IPS-20b (cell line): ENCODE results near the gene TNIK.

Source experiments
- H3K27ac ChIP-seq: one replicate; pipeline ENCODE4 v1.5.1; 2013; ENCODE audit warnings: low read length
- H3K27me3 ChIP-seq: 2 replicates; pipeline ENCODE4 v1.6.1; 2013; ENCODE audit warnings: mild to moderate bottlenecking, low read length, inconsistent platforms; ENCODE audit not compliant: insufficient read depth
- H3K36me3 ChIP-seq: 2 replicates; pipeline ENCODE4 v1.6.1; 2013; ENCODE audit warnings: low read depth, mild to moderate bottlenecking, inconsistent platforms, low read length, moderate library complexity; ENCODE audit not compliant: insufficient read depth
- H3K4me1 ChIP-seq: 2 replicates; pipeline ENCODE4 v1.6.1; 2013; ENCODE audit warnings: mild to moderate bottlenecking, control low read depth, inconsistent platforms, low read length, moderate library complexity; ENCODE audit not compliant: insufficient read depth
- H3K4me3 ChIP-seq: 2 replicates; pipeline ENCODE4 v1.5.1; 2013; ENCODE audit warnings: mild to moderate bottlenecking, low read length, inconsistent platforms
- H3K9ac ChIP-seq: 2 replicates; pipeline ENCODE4 v1.6.1; 2013; ENCODE audit warnings: low read depth, mild to moderate bottlenecking, inconsistent platforms, low read length, moderate library complexity
- H3K9me3 ChIP-seq: 2 replicates; pipeline ENCODE4 v1.6.1; 2013; ENCODE audit warnings: mild to moderate bottlenecking, low read depth, low read length, inconsistent platforms; ENCODE audit not compliant: insufficient read depth

TNIK gene

GRCh38 chr3:171227828-171228227, 232.4 kb downstream of the TNIK start:
- Histone ChIP-seq H3K9me3 (no peaks in the 10 kb centered on the region), H3K27ac (no peak overlapping the region), H3K36me3 (no peaks in the 10 kb centered on the region; the same call in 1 of the 2 replicates), H3K4me3 (no peak overlapping the region), H3K27me3 (no peaks in the 10 kb centered on the region), H3K4me1 (peaks cover 3% of the 10 kb centered on the region; the same call in 1 of the 2 replicates), H3K9ac (no peak overlapping the region)

GRCh38 chr3:171227359-171227758, 232.8 kb downstream of the TNIK start:
- Histone ChIP-seq H3K36me3 (no peaks in the 10 kb centered on the region; the same call in 1 of the 2 replicates), H3K9me3 (no peaks in the 10 kb centered on the region), H3K9ac (no peak overlapping the region), H3K27me3 (no peaks in the 10 kb centered on the region), H3K27ac (no peak overlapping the region), H3K4me3 (no peak overlapping the region), H3K4me1 (peaks cover 3% of the 10 kb centered on the region; the same call in 1 of the 2 replicates)

GRCh38 chr3:171226794-171227193, 233.4 kb downstream of the TNIK start:
- H3K9me3 ChIP-seq: no peaks in the 10 kb centered on the region
- no peak overlapping the region for H3K27ac ChIP-seq
- H3K36me3 ChIP-seq: no peaks in the 10 kb centered on the region; the same call in 1 of the 2 replicates
- peaks cover 3% of the 10 kb centered on the region; the same call in 1 of the 2 replicates for H3K4me1 ChIP-seq
- no peak overlapping the region for H3K4me3 ChIP-seq
- H3K27me3 ChIP-seq: no peaks in the 10 kb centered on the region
- H3K9ac ChIP-seq: no peak overlapping the region

- H3K36me3 ChIP-seq: no peaks in the 10 kb centered on the region; the same call in 1 of the 2 replicates
- no peak overlapping the region for H3K9ac ChIP-seq
- no peaks in the 10 kb centered on the region for H3K27me3 ChIP-seq
- no peak overlapping the region for H3K4me3 ChIP-seq
- H3K9me3 ChIP-seq: no peaks in the 10 kb centered on the region
- no peak overlapping the region for H3K27ac ChIP-seq
- peaks cover 3% of the 10 kb centered on the region; the same call in 1 of the 2 replicates for H3K4me1 ChIP-seq
These were observed 234.5 kb downstream of the TNIK start for GRCh38 chr3:171225708-171226107.

GRCh38 chr3:171225165-171225564, 235.0 kb downstream of the TNIK start:
- no peak overlapping the region for H3K27ac ChIP-seq
- no peaks in the 10 kb centered on the region; the same call in 1 of the 2 replicates for H3K36me3 ChIP-seq
- H3K4me3 ChIP-seq: no peak overlapping the region
- H3K9me3 ChIP-seq: no peaks in the 10 kb centered on the region
- H3K4me1 ChIP-seq: peaks cover 3% of the 10 kb centered on the region; the same call in 1 of the 2 replicates
- H3K27me3 ChIP-seq: no peaks in the 10 kb centered on the region
- no peak overlapping the region for H3K9ac ChIP-seq

GRCh38 chr3:171223396-171223795, 236.8 kb downstream of the TNIK start:
- Histone ChIP-seq H3K4me3 (no peak overlapping the region), H3K27me3 (no peaks in the 10 kb centered on the region), H3K4me1 (peaks cover 3% of the 10 kb centered on the region; the same call in 1 of the 2 replicates), H3K36me3 (no peaks in the 10 kb centered on the region; the same call in 1 of the 2 replicates), H3K9me3 (no peaks in the 10 kb centered on the region), H3K9ac (no peak overlapping the region), H3K27ac (no peak overlapping the region)

- no peak overlapping the region for H3K9ac ChIP-seq
- H3K27me3 ChIP-seq: no peaks in the 10 kb centered on the region
- no peaks in the 10 kb centered on the region for H3K9me3 ChIP-seq
- H3K4me3 ChIP-seq: no peak overlapping the region
- H3K36me3 ChIP-seq: no peaks in the 10 kb centered on the region; the same call in 1 of the 2 replicates
- no peak overlapping the region for H3K27ac ChIP-seq
- H3K4me1 ChIP-seq: peaks cover 3% of the 10 kb centered on the region
These were observed 237.2 kb downstream of the TNIK start for GRCh38 chr3:171222995-171223394.

GRCh38 chr3:171221597-171221996, 238.6 kb downstream of the TNIK start:
- Histone ChIP-seq H3K9ac (no peak overlapping the region), H3K27me3 (no peaks in the 10 kb centered on the region), H3K4me1 (peaks cover 6% of the 10 kb centered on the region; the same call in 1 of the 2 replicates), H3K27ac (no peak overlapping the region), H3K36me3 (no peaks in the 10 kb centered on the region; the same call in 1 of the 2 replicates), H3K9me3 (no peaks in the 10 kb centered on the region), H3K4me3 (no peak overlapping the region)

GRCh38 chr3:171221104-171221503, 239.1 kb downstream of the TNIK start:
- Histone ChIP-seq H3K27me3 (no peaks in the 10 kb centered on the region), H3K4me1 (peaks cover 6% of the 10 kb centered on the region; the same call in 1 of the 2 replicates), H3K4me3 (no peak overlapping the region), H3K27ac (no peak overlapping the region), H3K9ac (no peak overlapping the region), H3K36me3 (no peaks in the 10 kb centered on the region; the same call in 1 of the 2 replicates), H3K9me3 (no peaks in the 10 kb centered on the region)

- Histone ChIP-seq H3K27me3 (no peaks in the 10 kb centered on the region), H3K9ac (no peak overlapping the region), H3K36me3 (no peaks in the 10 kb centered on the region), H3K4me1 (peaks cover 6% of the 10 kb centered on the region; the same call in 1 of the 2 replicates), H3K9me3 (no peaks in the 10 kb centered on the region), H3K4me3 (no peak overlapping the region), H3K27ac (no peak overlapping the region)
These were observed 240.9 kb downstream of the TNIK start for GRCh38 chr3:171219258-171219657.

GRCh38 chr3:171218069-171218468, 242.1 kb downstream of the TNIK start:
- H3K27ac ChIP-seq: no peak overlapping the region
- H3K27me3 ChIP-seq: no peaks in the 10 kb centered on the region
- H3K4me3 ChIP-seq: no peak overlapping the region
- no peaks in the 10 kb centered on the region for H3K9me3 ChIP-seq
- peaks cover 6% of the 10 kb centered on the region for H3K4me1 ChIP-seq
- H3K36me3 ChIP-seq: no peaks in the 10 kb centered on the region
- H3K9ac ChIP-seq: no peak overlapping the region

GRCh38 chr3:171213907-171214306, 246.3 kb downstream of the TNIK start:
- Histone ChIP-seq H3K27me3 (no peaks in the 10 kb centered on the region), H3K27ac (no peak overlapping the region), H3K4me1 (peaks cover 6% of the 10 kb centered on the region), H3K36me3 (no peaks in the 10 kb centered on the region), H3K9me3 (no peaks in the 10 kb centered on the region), H3K4me3 (no peak overlapping the region), H3K9ac (no peak overlapping the region)
